Effector CD4-positive, alpha-beta T cell (primary cell): ENCODE results near the gene PPP1R26.

Source experiments
- DNase-seq: peaks from one replicate; pipeline ENCODE4 v3.0.0-alpha.2; 2020

The PPP1R26 gene

DNA sequence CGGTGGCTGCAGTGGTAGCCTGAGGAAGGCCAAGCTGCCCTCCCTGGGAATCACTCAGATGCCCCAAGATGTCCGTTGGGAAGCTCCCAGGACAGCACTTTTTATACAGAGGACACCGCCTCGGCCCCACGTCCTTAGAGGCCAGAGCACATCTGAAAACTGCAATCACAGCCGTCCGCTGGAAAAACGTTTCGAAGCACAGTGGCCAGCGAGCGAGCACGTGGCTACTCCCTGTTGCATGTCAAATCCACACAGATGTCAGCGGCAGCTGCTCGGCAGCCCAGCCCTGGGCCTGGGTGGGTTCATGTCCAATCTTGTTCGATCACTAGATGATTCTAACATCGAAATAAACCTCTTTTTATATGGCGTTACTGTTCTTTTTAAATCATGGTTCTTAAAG lies 8.9 kb downstream of the PPP1R26 start:
- no peak for DNase-seq

DNA sequence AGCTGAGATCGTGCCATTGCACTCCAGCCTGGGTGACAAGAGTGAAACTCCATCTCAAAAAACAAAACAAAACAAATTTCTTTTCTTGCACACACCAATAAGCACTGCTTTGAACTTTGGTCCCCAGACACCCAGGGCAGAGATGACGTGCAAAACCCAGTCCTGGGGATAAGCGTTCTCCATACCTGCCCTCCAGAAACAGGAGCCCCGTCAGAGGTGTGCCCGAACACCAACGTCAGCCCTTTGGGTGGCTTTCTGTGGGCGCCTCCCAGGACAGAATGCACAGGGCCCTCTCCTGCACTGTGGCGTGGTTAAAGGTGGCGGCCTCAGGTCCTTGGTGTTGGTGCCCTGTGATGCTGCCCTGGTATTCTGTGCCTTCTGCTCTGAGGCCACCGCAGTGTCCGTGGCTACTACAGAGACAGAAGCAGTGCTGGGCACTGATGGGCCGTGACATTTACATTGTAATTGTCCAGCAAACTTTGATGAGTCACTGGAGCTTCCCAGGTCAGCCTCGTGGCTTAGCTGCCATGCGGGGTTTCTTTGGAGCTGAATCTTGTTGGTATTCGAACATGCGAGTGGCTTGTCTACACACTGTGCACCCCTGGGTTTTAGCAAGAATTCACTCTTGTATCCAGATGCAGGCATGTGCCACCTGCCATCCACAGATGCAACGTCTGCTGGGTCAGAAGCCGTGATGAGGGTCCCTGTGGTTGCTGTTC lies 9.8 kb downstream of the PPP1R26 start:
- DNase-seq, result no peak

DNA sequence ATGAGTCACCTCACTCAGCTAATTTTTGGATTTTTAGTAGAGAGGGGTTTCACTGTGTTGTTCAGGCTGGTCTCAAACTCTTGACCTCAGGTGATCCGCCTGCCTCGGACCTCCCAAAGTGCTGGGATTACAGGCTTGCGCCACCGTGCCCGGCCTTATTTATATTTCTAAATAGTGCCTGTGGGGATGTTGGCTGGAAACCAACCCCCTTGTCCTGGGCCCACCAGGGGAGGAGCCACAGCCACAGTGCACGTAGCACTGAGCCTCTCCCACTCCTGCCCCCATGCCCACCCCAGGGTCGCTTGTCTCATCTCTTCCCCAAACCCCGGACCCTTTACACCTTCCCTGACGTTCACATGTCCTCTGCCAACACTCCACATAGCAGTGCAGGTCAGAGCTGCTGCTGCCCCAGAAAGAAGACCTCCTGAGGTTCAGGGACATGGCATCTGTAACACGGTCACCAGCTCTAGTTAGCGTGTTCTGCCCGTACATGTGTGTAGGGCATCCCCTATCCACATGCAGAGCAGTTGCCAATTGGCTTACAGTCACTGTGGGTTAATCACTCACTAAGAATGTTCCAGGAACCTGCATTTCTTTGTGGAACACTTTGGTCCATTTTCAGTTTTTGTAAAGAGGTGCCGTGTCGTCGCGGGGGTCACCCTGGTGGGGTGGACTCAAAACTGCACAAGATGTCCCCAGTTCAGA lies 10.7 kb downstream of the PPP1R26 start:
- no peak for DNase-seq

DNA sequence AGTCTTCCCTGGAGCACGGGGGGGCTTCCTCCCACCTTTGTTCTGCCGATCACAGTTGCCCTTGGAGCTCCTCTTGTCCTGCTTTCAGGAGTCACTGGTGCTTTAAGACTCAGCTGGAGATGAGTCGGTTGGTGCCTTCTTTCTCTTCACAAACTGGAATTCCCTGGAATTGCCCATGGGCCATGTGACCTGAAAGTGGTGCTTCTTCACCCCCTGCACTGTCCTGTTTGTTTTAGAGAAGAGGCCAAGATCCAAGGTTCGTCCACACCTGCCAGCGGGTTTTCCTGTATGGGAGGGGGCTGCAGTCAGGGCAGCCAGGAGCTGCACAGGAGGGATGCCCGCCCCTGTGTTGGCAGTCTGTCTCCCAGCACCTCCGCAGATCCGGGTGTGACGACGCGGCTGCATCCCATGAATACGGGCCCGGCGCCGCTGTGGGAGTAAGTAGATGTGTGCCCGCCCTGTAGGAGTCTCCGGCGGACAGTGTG lies 11.4 kb downstream of the PPP1R26 start:
- DNase-seq, result no peak

DNA sequence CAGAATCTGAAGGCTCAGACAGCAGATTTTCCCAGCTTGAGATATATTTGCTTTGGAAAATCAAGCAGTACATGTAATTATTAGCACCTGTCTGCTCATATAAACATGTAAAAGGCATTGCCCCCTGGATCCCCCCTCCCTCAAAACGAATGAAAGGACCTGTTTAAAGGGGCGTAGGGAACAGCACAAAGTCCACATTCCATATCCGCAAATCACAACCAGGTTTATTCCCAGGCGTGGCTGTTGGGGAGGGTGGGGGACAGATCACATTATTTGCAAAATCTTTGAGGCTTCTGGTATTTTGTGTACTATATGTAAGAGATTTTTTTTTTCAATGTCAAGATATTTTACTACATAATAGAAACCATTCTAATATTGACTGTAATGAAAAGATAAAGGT lies 12.2 kb downstream of the PPP1R26 start:
- DNase-seq, result no peak

DNA sequence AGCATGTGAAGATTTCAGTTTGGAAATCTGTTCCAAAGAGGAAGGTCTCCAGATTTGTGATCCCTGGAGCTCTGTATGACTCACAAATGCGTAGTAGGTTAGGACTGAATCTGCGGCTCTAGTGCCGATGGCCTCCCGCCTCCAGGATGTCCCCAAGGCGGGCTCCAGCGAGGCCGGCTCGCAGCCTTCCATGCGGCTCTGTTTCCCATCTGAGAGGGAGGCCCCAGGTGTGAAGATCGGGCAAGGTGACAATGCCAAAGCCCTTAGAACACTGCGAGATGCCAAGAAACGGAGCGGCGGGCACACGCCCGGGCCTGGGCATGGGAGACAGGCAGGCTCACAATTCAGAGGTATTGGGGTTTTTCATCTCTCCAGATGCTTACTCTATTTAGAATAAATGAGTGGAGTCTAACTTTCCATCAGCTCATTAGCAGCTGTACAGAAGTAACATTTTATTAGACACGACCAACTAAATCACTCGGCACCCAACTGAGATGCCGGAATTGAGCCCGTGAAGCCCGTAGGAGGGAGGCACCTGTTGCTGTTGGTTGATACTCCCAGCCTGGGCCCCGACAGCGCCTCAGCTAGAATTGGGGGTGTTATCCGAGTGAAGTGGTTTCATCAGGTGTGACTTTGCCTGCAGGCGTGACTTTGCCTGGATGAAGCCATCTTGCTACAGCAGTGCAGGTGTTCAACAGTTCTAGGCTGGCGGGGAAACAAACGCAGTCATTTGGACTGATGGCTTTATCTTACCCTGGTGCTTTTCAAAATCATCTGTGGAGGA lies 13.5 kb downstream of the PPP1R26 start:
- no peak for DNase-seq

DNA sequence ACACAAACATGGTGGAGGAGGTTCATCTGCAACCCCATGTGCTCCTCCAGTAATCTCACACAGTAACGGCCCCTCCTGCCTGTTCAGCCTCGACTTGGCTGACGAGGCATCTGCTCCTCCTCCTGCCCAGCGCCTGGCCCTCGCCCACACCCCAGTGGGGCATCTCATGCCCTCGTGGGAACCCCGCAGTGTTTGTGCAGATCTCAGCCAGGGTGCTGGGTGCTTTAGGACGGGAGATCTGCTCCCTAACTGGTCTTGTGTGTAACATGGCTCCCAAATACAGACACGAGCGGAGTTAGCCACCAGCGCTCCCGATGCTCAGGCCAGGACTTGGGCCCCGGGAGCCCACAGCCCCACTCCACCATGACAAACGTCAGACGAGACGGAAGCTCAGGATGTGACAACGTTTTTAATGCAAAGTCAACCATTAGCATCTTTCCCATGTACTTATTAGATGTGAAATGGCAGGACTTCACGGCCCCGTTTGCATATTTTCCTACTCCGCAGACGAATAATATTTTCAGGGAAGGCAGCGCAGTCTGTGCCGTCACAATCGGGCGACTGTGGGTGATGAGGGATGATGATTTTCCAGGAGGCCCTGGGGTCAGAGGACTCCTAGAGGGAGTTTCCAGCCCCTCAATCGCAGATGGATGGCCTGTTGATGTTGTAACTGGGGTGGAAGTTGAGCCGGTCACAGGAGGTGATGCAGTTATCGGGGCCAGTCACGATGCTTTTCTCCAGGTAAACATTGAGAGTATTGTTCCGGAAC lies 15.4 kb downstream of the PPP1R26 start:
- no peak for DNase-seq

DNA sequence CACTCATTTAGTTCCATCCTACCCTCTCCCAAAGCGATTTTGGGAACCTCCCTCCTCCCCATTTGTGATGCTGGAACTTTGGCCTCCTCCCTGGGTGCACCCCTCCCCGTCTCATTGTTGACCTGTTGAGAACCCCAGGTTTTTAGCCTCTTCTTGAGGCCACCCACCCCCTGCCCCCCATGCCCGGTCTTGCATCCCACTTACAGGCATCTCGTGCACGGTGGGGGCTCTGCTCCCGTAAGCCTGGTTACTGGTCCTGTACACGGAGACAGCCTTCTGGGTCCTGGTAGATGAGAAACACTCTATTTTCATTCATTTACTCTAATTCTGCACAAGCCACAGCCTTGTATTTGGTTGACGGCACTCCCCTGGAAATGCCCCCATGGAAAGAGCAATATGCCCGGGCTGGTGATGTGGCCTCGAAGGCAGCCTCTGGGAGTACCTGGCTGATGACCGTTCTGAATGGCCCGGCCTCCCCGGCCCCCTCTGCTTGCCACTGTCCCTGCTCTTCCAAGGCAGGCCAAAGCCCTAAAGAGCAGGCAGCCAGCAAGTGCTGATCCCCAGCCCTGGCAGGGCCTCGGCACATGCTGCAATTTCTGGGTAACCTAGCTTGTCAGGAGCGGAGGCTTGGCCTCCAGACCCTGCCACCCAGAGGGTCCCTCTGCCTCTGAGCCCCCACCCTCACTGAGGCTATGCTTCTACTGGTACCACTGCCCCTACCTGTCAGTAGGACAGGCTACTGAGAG lies 19.0 kb downstream of the PPP1R26 start:
- no peak for DNase-seq

DNA sequence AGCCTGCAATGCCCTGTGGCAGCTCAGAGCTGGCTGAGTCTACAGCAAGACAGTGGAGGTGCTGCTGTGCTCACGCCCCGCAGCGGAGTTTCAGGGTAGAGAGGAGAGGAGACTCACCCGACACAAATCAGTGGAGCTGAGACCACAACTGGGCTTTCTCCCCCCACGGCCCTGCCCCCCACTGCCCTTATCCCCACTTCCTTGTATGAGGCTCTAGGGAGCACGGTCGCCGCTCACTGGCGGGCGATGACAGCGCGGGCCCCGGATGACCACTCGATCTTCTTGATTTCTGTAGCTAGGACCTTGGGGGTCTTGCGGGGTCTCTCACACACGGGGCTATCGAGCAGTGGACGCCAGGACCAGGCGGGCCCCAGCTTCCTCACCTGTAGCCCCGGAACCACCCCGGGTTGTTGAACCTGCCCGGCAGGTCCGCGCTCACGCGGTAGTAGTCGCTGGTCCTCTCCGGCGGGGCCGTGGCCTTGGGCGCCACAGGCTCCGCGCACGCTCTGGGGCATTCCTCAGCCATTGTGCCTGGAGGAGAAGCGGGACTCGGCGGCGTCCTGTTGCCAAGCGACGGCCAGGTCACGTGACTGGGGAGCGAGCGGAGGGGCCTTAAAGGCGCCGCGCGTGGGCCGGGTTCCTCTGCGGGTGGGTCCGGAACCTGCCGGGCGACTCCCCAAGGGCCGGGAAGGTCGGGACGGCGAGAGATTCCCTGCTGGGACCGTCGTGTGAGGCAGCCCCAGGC lies 19.9 kb downstream of the PPP1R26 start:
- DNase-seq, result peak; percentile 92

DNA sequence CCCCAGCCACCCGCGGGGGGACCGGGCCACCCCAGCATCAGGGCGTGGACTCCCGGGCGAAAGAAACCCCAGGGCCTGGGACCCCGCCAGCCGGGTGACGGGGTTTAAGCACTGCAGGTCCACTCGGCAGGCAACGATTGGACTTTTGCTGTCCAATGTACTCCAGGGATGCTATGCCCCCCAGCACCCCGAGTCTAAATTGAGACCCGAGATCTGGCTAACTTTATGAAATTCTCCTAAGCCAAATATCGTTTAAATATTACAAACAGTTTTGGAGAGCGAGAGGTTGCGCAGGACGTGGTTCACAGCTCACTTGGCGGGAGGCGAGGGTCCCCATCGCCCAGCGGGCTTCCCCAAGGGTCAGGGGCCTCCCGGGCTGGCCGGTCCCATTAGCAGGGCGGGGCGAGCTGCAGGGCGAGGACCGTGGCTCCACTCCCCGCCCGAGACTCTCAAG lies 20.5 kb downstream of the PPP1R26 start:
- no peak for DNase-seq

DNA sequence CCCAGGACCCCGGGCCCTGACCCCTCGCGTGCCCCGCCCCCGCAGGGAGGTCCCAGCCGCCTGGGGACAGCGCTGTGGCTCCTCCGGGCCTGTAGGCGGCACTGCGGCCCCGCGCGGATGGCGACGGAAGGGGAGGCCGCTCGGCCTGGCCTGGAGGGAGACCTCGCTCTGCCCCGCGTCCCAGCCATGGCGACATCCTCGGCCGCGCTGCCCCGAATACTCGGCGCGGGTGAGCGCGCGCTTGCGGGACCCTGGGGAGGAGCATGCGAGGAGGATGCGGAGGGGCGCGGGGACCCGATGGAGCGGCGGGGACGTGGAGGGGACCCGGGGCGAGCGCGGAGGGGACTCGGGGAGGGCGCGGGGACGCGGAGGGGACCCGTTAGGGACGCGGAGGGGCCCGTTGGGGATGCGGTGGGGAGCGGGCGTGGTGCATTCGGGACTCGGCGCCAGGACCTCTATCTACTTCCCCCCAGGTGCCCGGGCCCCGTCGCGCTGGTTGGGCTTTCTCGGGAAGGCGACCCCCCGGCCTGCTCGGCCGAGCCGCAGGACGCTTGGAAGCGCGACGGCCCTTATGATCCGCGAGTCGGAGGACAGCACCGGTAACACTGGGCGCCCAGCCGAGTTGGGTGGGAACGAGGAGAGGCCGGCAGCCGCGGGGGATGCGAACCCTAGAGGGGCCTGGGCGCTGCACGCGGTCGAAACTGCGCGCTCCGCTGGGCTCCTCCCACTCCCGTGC lies 21.1 kb downstream of the PPP1R26 start, which contains the start of gene MRPS2:
Gene MRPS2 (plus strand): TSS at position 158 of the 736 bp plus-strand sequence. CDS start 29 bp downstream, at position 187.
- DNase-seq, result peak; percentile 73

DNA sequence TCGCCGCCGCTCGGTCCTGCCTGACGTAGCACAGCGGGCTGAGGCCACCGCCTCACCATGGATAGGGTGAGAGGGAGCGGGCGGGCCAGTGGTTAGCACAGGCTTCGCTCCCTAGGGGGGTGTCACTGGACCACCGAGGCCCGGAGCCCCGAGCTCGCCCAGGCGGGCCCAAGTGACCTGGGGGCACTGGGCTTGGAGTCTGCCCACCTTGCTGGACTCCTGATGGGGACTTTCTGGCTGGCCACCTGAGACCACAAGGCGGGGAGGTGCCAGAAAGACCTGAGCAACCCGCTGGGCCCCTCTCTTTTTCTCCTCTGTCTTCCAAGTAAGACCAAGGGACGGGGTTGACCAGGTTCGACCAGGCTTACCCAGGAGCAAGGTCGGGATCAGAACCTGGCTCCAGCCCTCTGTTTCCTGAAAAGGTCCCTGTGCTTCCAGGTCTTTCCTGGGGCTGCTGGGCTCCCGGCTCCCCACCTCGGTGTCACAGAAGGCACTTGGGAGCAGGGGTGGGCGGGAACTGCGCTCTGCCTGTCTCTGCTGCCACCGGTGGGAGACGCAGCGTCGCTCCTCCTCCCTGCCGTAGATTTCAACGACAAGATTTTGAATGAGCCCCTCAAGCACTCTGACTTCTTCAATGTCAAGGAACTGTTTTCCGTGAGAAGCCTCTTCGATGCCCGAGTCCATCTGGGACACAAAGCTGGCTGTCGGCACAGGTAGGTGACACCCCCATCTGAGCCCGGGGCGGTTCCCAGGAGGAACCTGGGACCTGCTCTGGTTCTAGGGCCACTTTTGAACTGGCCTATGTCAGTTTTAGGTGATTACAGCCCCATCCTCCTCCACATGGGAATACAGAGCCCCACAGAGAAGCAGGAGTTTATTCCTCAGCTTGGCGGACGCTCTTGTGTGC lies 21.9 kb downstream of the PPP1R26 start:
- DNase-seq, result no peak

DNA sequence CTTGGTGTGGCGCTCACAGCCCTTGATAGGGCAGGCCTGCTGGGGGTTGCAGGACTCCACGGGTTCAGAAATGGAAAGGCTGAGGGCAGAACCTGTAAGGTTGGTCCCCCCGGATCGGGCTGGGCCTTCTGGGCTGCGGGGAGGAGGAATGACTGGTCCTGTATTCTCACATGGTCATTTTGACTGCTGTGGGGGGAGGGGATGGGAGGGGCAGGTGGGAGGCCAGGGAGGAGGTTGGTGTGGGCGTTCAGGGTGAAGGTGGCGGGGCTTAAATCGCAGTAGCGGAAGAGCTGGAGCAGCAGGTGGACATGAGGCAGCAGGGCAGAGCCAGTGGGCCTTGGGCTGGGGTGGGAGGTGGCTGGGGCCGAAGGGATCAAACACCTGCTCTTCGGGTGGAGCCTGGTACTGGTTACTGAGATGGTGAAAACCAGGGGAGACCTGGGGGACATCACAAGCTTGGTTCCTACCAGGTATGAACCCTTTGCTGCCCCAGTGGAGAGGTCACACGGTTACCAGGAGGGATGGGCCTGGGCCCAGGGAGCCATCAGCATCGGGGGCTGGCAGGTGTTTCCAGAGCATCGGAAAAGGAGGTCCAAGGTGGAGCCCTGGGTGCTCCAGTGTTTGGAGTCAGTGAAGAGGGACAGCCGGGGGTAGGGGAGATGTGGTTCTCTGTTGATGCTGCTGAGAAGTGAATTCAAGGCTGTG lies 22.7 kb downstream of the PPP1R26 start:
- no peak for DNase-seq

DNA sequence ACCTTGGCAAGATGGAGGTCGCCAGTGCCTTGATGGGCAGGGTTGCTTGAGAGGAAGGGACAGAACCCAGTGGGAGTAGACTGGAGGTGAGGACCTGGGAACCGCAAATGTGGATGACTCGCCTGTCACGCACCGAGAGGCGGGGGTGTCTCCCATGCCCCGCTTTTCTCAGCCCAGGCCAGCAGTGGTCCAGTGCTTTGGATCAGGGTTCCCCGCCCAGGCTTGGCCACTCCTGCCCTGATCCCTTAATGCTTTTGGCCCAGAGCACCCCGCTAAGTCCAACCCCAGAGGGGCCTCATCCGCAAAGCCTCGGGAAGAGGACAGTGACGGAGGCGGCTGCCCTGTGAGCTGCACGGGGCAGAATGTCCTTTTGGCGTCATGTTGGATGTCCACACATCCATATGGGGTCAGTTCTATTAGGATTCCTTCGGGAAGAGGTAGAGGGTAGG lies 23.3 kb downstream of the PPP1R26 start:
- DNase-seq, result no peak

DNA sequence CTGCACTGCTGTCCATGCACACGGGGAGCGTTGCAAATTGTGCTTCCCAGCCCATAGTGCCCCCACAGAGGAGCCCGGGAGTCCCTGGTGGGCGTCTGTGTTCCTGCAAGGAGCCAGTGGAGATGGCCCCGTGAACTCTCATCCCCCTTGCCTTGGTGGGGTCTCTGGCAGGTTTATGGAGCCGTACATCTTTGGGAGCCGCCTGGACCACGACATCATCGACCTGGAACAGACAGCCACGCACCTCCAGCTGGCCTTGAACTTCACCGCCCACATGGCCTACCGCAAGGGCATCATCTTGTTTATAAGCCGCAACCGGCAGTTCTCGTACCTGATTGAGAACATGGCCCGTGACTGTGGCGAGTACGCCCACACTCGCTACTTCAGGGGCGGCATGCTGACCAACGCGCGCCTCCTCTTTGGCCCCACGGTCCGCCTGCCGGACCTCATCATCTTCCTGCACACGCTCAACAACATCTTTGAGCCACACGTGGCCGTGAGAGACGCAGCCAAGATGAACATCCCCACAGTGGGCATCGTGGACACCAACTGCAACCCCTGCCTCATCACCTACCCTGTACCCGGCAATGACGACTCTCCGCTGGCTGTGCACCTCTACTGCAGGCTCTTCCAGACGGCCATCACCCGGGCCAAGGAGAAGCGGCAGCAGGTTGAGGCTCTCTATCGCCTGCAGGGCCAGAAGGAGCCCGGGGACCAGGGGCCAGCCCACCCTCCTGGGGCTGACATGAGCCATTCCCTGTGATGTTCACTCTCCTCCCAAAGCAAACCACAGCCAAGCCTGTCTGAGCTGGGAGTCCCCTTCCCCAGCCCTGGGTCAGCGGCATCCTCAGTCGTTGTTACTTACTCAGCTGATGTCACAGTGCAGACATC lies 24.0 kb downstream of the PPP1R26 start:
- no peak for DNase-seq

DNA sequence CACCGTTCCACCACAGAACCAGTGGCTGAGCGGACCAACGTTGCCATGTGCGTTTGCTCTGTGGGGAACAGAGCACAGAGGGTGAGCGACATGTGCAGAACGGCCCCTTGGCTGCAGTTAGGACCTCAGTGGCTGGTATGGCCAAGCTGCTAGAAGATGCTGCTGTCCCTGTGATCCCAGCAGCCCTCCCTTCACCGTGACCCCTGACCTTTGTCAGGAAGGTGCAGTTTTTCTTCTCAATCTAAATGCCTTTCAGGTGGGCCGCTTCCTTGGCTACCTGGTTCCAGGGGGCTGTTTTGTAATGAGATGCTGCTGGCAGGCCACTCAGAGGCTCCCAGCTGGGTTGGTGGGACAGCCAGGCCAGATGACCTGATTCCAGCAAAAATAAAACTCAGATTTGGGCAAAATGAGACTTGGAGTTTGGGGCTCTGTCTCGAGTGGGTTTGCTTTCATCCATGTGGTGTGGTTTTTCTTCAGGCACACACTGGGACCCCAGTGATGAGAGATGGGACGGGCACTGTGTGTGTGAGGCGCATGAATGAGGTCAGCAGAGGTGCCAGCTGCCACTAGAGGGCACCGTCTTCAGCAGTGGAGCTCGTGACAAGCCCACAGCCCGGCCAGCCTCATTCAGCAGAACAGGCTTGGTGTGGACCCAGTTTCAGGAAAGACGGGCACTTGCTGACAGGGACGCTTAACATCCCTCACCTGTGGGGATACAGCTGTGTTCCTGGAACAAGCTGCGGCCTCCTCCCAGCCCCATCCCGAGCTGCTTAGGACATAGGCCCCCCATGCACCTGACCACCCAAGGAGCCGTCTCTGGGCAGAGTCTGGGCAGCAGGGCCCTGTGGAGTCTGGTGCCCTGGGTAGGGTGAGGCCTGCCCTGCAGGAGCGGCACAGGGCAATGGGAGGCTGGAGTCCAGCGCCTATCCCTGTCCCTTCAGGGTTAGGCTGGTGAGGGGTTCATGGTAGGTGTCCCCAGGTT lies 25.0 kb downstream of the PPP1R26 start:
- DNase-seq, result peak; percentile 33
